ENCODE results near the gene FOXA2. TPM values are rescaled to one million over a fixed set of nuclear protein-coding genes. Genes with fewer than 3 reads are reported as not detected.

The FOXA2 gene
- 14.3 to 19.5 TPM (median 17.5 TPM) in 5 replicates for total RNA-seq (2022; extraction: Qiagen RNA extraction; ENCODE audit: low read depth)

GRCh38 chr20:22584522-22584921 lies at the start of gene FOXA2:
Gene FOXA2 (minus strand): TSS chr20:22584572. CDS start chr20:22584278, 294 bp downstream.

Measured in A549 treated with DMSO at 1 μM for 4 hours (cell line).